Panc1 (cell line): ENCODE measurements around the gene CABP5. TPM values are rescaled to one million over a fixed set of nuclear protein-coding genes. Genes with fewer than 3 reads are reported as not detected.

ENCODE experiments used
- total RNA-seq: library from RNA; stranded (reverse); gene quantifications from one replicate; pipeline ENCODE4 v1.2.1, GENCODE V29; 2021; ENCODE audit not compliant: unreplicated experiment

CABP5 gene
- total RNA-seq, 1 experiment from 2014 or later: not detected

Other genes with a start within 250 kb of the CABP5 start
- not detected for gene TPRX1, start 239.5 kb downstream of the CABP5 start, total RNA-seq
- not detected for gene CRX, start 222.1 kb downstream of the CABP5 start, total RNA-seq
- gene TPRX2, start 184.8 kb downstream of the CABP5 start, total RNA-seq: not detected
- 0.18 TPM for gene SULT2A1, start 157.8 kb downstream of the CABP5 start, total RNA-seq
- not detected for gene BSPH1, start 51.9 kb downstream of the CABP5 start, total RNA-seq
- not detected for gene ELSPBP1, start 49.4 kb downstream of the CABP5 start, total RNA-seq
- 2.0 TPM for gene PLA2G4C, start 66.7 kb upstream of the CABP5 start, total RNA-seq
- gene LIG1, start 126.3 kb upstream of the CABP5 start, total RNA-seq: 41.3 TPM
- 6.8 TPM for gene ZSWIM9, start 126.6 kb upstream of the CABP5 start, total RNA-seq
- gene CARD8, start 211.8 kb upstream of the CABP5 start, total RNA-seq: 19.9 TPM
- 2.9 TPM for gene ZNF114, start 226.0 kb upstream of the CABP5 start, total RNA-seq